Adrenal gland (tissue), 12 donors: ENCODE measurements around the gene SYT7. TPM values are rescaled to one million over a fixed set of nuclear protein-coding genes. Genes with fewer than 3 reads are reported as not detected.
"Not testable (repeated sequence)": the region's sequence is repeated elsewhere in the genome, so short reads cannot be mapped to it uniquely, and the experiment has no call there.

Source experiments
- DNase-seq, 7 donors: peaks; one replicate each; pipeline ENCODE4 v3.0.0-alpha.2; 2019 to 2020
- H3K27ac ChIP-seq, 5 donors: fragments of 200-600 bp; sonication (generic) in 4 of 5; 1 replicate in 3 of 5; 2 replicates in 2 of 5; pipeline versions ENCODE4 v1.5.1 to v1.8.0; 2016 to 2020; ENCODE audit warnings: mild to moderate bottlenecking in 1 of 5
- H3K27me3 ChIP-seq: fragments of 200-600 bp; 2 replicates; pipeline ENCODE4 v1.8.0; 2021
- H3K36me3 ChIP-seq, 2 donors: fragments of 200-600 bp; replicated peaks in 1 of 2; 1 replicate in 1 of 2; 2 replicates in 1 of 2; pipeline versions ENCODE4 v1.5.1 to v1.8.0; 2018 to 2022
- H3K4me1 ChIP-seq, 2 donors: fragments of 200-600 bp; replicated peaks in 1 of 2; 1 replicate in 1 of 2; 2 replicates in 1 of 2; pipeline versions ENCODE4 v1.5.1 to v1.8.0; 2018 to 2021
- H3K4me3 ChIP-seq, 4 donors: fragments of 200-600 bp; sonication (generic) in 3 of 4; one replicate each; pipeline ENCODE4 v1.5.1; 2016 to 2018
- H3K9me3 ChIP-seq, 3 donors: fragments of 200-600 bp; sonication (generic) in 1 of 3; replicated peaks in 1 of 3; 1 replicate in 2 of 3; 2 replicates in 1 of 3; pipeline versions ENCODE4 v1.5.1 to v1.8.0; 2016 to 2021
- POLR2A ChIP-seq, 2 donors: fragments of 450-650 bp; IDR thresholded peaks; one replicate each; pipeline ENCODE4 v1.6.1; 2017; ENCODE audit warnings: antibody characterized with exemption in 2 of 2, mild to moderate bottlenecking in 2 of 2, moderate library complexity in 1 of 2
- WGBS, 4 donors: extraction: QIAGEN DNeasy Blood & Tissue Kit in 2 of 4; methylation state at CpG; one replicate each; pipeline versions ENCODE4 v1.1.5 to v1.1.7; 2013 to 2017; 5-methylcytosine and 5-hydroxymethylcytosine counted together
- intact Hi-C, 2 donors: fragments of 100-400 bp; cut with DNase I; formaldehyde crosslinking; loops; one replicate each; pipeline versions ENCODE4 v1.14.1 to v1.15.0; 2022 to 2023
- polyA plus RNA-seq, 3 donors: library from polyadenylated mRNA; stranded (reverse); fragments of 200-250 nt in 2 of 3; fragments of 350-450 nt in 1 of 3; fragmentation: Illumina TruSeq in 1 of 3; extraction: RNeasy Lipid Tissue Mini Kit (QIAGEN cat#74804) in 1 of 3; gene quantifications; one replicate each; pipeline ENCODE4 v1.2.3, GENCODE V29; 2013 to 2014
- total RNA-seq, 9 donors: library from RNA; depleted of rRNA in 4 of 9; stranded (reverse); fragments of >200 nt in 4 of 9; fragments of 120-200 nt in 1 of 9; fragmentation: NEBNext Ultra II Directional in 1 of 9; extraction: Animal tissue kit (Norgen Biotek cat#: 25700) in 1 of 9; gene quantifications; one replicate each; pipeline versions ENCODE4 v1.1.0 to v1.2.4, GENCODE V29; 2013 to 2023
- TF ChIP-seq, protein P1 (sequence below), 6 experiments: fragments of 450-650 bp in 4 of 6; fragments of 200-600 bp in 2 of 6; sonication (generic) in 1 of 6; IDR thresholded peaks; 1 replicate in 5 of 6; 2 replicates in 1 of 6; pipeline versions ENCODE4 v1.5.1 to v1.8.0; 2016 to 2021; ENCODE audit warnings: antibody characterized with exemption in 6 of 6, mild to moderate bottlenecking in 2 of 6, moderate library complexity in 1 of 6
- donor health status: healthy with polysubstance abuse.
- donor health status: Bipolar disorder and iron deficiency.
- donor health status: DM: yes; HTN: yes; CAD: no.
- donor health status: DM: no; HTN: no; CAD: no.
- donor health status: DM: no; HTN: no; CAD: no.
- donor health status: DM: yes; HTN: yes; CAD: no.

Gene SYT7
- total and polyA plus RNA-seq, 12 donors, result 0.09 to 6.8 (median 1.3) TPM; not detected in 1

- peaks cover 0 to 14% of the 10 kb centered on the region in 2 donors for H3K4me1 ChIP-seq
- no peak overlapping the region for H3K27ac ChIP-seq
- intact Hi-C loops, result no loop called here
- 27 to 41% (median 35%) methylated on average over 4 to 7 of the region's 7 CpGs for WGBS, 4 donors
- no peak overlapping the region for H3K4me3 ChIP-seq
- no peaks in the 10 kb centered on the region for H3K36me3 ChIP-seq
- no peaks in the 10 kb centered on the region for H3K9me3 ChIP-seq
- H3K27me3 ChIP-seq, result no peaks in the 10 kb centered on the region
- TF ChIP-seq, protein P1, sequence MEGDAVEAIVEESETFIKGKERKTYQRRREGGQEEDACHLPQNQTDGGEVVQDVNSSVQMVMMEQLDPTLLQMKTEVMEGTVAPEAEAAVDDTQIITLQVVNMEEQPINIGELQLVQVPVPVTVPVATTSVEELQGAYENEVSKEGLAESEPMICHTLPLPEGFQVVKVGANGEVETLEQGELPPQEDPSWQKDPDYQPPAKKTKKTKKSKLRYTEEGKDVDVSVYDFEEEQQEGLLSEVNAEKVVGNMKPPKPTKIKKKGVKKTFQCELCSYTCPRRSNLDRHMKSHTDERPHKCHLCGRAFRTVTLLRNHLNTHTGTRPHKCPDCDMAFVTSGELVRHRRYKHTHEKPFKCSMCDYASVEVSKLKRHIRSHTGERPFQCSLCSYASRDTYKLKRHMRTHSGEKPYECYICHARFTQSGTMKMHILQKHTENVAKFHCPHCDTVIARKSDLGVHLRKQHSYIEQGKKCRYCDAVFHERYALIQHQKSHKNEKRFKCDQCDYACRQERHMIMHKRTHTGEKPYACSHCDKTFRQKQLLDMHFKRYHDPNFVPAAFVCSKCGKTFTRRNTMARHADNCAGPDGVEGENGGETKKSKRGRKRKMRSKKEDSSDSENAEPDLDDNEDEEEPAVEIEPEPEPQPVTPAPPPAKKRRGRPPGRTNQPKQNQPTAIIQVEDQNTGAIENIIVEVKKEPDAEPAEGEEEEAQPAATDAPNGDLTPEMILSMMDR (IDR thresholded peaks at IDR 0.05), result no peak
- no peak for TF ChIP-seq POLR2A (IDR thresholded peaks at IDR 0.05)
- DNase-seq, result peak in 1 of 7 donors; percentile 75
Measured at GRCh38 chr11:61480994-61481335, 99.9 kb downstream of the SYT7 start.

DNA sequence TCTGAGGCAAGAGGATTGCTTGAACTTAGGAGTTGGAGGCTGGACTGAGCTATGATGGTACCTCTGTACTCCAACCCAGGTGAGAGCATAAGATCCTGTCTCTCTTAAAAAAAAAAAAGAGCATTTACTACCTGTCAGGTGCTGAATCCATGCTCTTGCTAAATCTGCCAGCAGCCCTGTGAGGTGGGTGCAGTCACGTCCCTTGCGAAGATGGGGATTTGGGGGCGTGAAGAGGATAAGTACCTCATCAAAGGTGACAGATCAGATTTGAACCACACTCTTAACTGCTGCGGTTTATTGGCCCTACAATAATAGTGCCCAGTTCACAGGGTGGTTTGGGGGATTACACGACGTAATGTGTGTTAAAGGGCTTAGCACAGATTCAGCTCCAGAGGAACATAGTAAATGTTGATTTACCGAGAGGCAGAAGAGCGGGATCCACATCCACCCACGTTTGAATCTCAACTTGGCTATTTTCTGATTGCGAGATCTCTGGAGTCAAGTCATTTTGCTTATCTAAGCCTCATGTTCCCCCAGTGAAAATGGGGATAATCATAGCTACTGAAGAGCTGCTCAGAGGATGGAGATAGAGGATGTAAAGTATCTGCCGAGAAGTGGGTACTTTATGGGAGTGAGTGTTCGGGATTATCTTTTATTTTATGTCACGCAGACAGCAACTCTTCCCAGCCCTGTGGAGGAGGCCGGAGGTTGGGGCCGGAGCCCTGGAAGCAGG, 100.4 kb downstream of the SYT7 start:
- WGBS, 4 donors, result 79 to 89% (median 81%) methylated on average over 15 of the region's 15 CpGs

GRCh38 chr11:61479360-61480058, 101.4 kb downstream of the SYT7 start:
- H3K27me3 ChIP-seq, H3K36me3 ChIP-seq, H3K4me3 ChIP-seq, H3K9me3 ChIP-seq, DNase-seq, H3K27ac ChIP-seq: not testable (repeated sequence)
- intact Hi-C loops, result loop anchor here (2.0 to 5.0 kb wide), 3 partner anchors 33 to 158 kb away; no protein-coding TSS in a partner anchor
- peaks cover 0 to 14% of the 10 kb centered on the region in 2 donors for H3K4me1 ChIP-seq
- WGBS, 4 donors, result 88 to 91% (median 89%) methylated on average over 8 to 11 of the region's 11 CpGs

More for the DNA sequence above, 100.4 kb downstream of the SYT7 start:
- H3K4me1 ChIP-seq, result peaks cover 0 to 14% of the 10 kb centered on the region in 2 donors
- H3K27ac ChIP-seq, result no peak overlapping the region
- intact Hi-C loops, result no loop called here
- TF ChIP-seq, protein P1 (IDR thresholded peaks at IDR 0.05), result no peak
- TF ChIP-seq POLR2A (IDR thresholded peaks at IDR 0.05), result no peak
- DNase-seq, result no peak
- H3K9me3 ChIP-seq, result no peaks in the 10 kb centered on the region
- no peaks in the 10 kb centered on the region for H3K27me3 ChIP-seq
- no peaks in the 10 kb centered on the region for H3K36me3 ChIP-seq
- no peak overlapping the region for H3K4me3 ChIP-seq

GRCh38 chr11:61477727-61478148, 103.1 kb downstream of the SYT7 start:
- Histone ChIP-seq H3K27ac (no peak overlapping the region), H3K4me1 (peaks cover 0 to 19% of the 10 kb centered on the region in 2 donors), H3K4me3 (no peak overlapping the region), H3K36me3 (no peaks in the 10 kb centered on the region), H3K27me3 (no peaks in the 10 kb centered on the region), H3K9me3 (no peaks in the 10 kb centered on the region)
- intact Hi-C loops, result loop anchor here (2.0 to 5.0 kb wide), 3 partner anchors 35 to 160 kb away; no protein-coding TSS in a partner anchor
- TF ChIP-seq, protein P1 (IDR thresholded peaks at IDR 0.05), result peak; percentile 79 to 95 (median 88)
- no peak for TF ChIP-seq POLR2A (IDR thresholded peaks at IDR 0.05)
- peak in 6 of 7 donors; percentile 33 to 75 (median 47) for DNase-seq
- 1 to 5% (median 3%) methylated on average over 12 to 18 of the region's 18 CpGs for WGBS, 4 donors
